Prostate gland (tissue), 2 donors: ENCODE results near the gene MEF2B. TPM values are rescaled to one million over a fixed set of nuclear protein-coding genes. Genes with fewer than 3 reads are reported as not detected.

Experiments used
- DNase-seq: peaks from one replicate; pipeline ENCODE4 v3.0.0-alpha.2; 2019; ENCODE audit warnings: low spot score
- H3K27ac ChIP-seq, 2 donors: fragments of 200-600 bp; sonication (generic); 2 replicates each; pipeline ENCODE4 v1.5.1; 2017 to 2019
- H3K27me3 ChIP-seq: fragments of 200-600 bp; sonication (generic); replicated peaks from 2 replicates; pipeline ENCODE4 v1.5.1; 2019; ENCODE audit not compliant: insufficient read depth
- H3K36me3 ChIP-seq, 2 donors: fragments of 200-600 bp; sonication (generic); 1 replicate in 1 of 2; 2 replicates in 1 of 2; pipeline versions ENCODE4 v1.5.1 to v1.8.1; 2017 to 2019
- H3K4me1 ChIP-seq: fragments of 200-600 bp; sonication (generic); replicated peaks from 2 replicates; pipeline ENCODE4 v1.5.1; 2019
- H3K4me3 ChIP-seq, 2 donors: fragments of 200-600 bp; sonication (generic); 2 replicates each; pipeline ENCODE4 v1.5.1; 2017 to 2019
- H3K9me3 ChIP-seq: fragments of 200-600 bp; sonication (generic); 2 replicates; pipeline ENCODE4 v1.5.1; 2017
- CTCF ChIP-seq, 4 experiments: fragments of 200-600 bp in 2 of 4; fragments of 450-650 bp in 2 of 4; sonication (generic) in 2 of 4; IDR thresholded peaks; 1 replicate in 3 of 4; 2 replicates in 1 of 4; pipeline ENCODE4 v1.5.1; 2016 to 2019; ENCODE audit warnings: antibody characterized with exemption in 4 of 4, mild to moderate bottlenecking in 2 of 4, moderate library complexity in 2 of 4
- POLR2A ChIP-seq: fragments of 450-650 bp; IDR thresholded peaks from one replicate; pipeline ENCODE4 v1.6.1; 2016; ENCODE audit warnings: antibody characterized with exemption, mild to moderate bottlenecking
- POLR2AphosphoS5 ChIP-seq: sonication (generic); formaldehyde crosslinking; IDR thresholded peaks from one replicate; pipeline ENCODE4 v1.6.1; 2017; ENCODE audit warnings: antibody characterized with exemption
- WGBS: methylation state at CpG from one replicate; pipeline ENCODE4 v1.1.5; 2018; 5-methylcytosine and 5-hydroxymethylcytosine counted together
- intact Hi-C: fragments of 100-400 bp; cut with DNase I; formaldehyde crosslinking; loops from one replicate; pipeline ENCODE4 v1.14.2; 2022
- total RNA-seq, 2 donors: library from RNA; depleted of rRNA; stranded (reverse); fragments of >200 nt; gene quantifications; one replicate each; pipeline ENCODE4 v1.1.0, GENCODE V29; 2016

MEF2B gene
- total RNA-seq, 2 donors from 2014 or later = not detected

DNA sequence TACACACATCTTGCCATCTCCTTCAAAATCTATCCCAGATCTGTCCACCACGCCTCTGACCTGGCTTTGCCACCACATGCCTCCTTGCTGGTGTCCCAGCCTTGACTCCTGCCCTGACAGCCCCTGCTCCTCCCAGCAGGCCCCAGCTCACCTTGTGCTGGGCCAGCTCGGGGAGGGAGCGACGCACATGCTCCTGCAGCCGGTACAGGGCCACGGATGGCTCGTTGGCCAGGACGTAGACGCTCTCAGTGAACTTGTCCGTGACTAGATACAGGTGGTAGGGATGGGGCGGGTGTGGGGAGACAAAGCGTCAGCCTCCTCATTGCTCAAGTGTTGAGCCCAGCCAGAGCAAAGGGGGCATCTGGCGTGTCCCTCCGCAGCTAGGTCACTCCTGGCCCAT is 16.7 kb upstream of the MEF2B start:
- H3K36me3 ChIP-seq = peaks cover 3 to 5% of the 10 kb centered on the region in 2 donors

DNA sequence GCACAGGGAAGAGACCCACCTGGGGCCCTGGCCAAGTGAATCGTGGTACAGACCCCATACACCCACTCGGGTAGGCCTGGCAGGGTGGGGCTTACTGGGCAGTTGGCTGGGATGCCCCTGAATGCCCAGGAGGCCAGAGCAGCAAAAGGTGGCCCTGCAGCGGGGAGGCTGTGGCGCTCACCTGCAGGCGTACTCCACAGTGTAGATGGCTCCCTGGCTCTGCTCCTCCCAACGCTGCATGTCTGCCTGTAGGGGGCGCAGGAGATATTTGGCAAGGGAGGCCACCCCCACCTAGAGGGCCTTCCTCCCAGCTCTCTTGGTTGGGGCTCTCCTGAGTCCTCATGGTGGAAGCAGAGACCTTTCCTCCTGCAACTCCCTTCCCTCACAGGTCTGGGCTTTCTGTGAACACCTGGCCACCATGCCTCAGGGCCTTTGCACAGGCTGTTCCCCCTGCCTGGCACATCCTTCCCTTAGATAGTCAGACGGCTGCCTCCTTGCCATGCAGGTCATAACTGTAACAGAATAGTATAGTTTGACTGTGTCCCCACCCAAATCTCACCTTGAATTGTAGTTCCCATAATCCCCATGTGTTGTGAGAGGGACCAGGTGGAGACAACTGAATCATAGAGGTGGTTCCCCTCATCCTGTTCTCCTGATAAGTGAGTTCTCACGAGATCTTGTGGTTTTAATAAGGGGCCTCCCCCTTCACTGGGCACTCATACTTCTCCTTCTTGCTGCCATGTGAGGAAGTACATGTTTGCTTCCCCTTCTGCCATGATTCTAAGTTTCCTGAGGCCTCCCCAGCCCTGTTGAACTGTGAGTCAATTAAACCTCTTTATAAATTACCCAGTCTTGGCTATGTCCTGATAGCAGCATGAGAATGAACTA is 16.0 kb upstream of the MEF2B start:
- peaks cover 4% of the 10 kb centered on the region for H3K4me1 ChIP-seq
- H3K36me3 ChIP-seq = peaks cover 3 to 8% of the 10 kb centered on the region in 2 donors
- WGBS = 59% methylated on average over 9 of the region's 9 CpGs
- intact Hi-C loops = no loop called here
- no peaks in the 10 kb centered on the region for H3K27me3 ChIP-seq
- H3K9me3 ChIP-seq = no peaks in the 10 kb centered on the region
- TF ChIP-seq CTCF (IDR thresholded peaks at IDR 0.05) (peak in 3 of 4 experiments; percentile 23 to 37 (median 28)), POLR2A (no peak)
- no peak overlapping the region for H3K4me3 ChIP-seq
- H3K27ac ChIP-seq = no peak overlapping the region
- DNase-seq = no peak

More for the DNA sequence above, 16.7 kb upstream of the MEF2B start:
- H3K27ac ChIP-seq = no peak overlapping the region
- peaks cover 4% of the 10 kb centered on the region for H3K4me1 ChIP-seq
- 93% methylated on average over 14 of the region's 14 CpGs for WGBS
- intact Hi-C loops = no loop called here
- H3K27me3 ChIP-seq = no peaks in the 10 kb centered on the region
- H3K9me3 ChIP-seq = no peaks in the 10 kb centered on the region
- no peak for TF ChIP-seq CTCF (IDR thresholded peaks at IDR 0.05)
- TF ChIP-seq POLR2A = no peak
- TF ChIP-seq POLR2AphosphoS5 = no peak
- H3K4me3 ChIP-seq = no peak overlapping the region
- DNase-seq = no peak

DNA sequence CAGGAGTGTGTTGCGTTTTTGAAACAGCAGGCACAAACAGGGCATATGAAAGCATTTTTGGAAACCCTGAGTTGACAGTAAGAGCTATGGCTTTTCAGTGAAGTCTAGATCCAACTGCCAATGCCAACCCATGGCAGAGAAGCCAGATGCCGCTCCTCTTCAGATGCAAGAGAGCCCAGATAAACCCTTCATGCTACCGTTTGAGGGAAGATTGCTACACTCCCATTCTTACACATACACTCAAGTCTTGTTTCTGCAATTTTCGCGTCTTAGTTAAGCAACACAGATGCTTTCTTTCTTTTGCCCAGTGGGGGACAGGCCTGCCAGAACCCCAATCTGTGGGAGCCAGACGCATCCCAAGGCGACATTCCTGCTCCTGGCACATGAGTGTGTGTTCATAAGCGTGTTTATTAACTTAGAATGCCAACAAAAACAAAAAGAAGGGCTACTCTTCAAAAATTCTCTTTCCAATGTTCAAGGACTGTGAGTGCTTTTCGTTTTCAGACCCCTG is 11.5 kb upstream of the MEF2B start:
- no peaks in the 10 kb centered on the region for H3K4me1 ChIP-seq
- intact Hi-C loops = no loop called here
- H3K4me3 ChIP-seq = no peak overlapping the region
- 89% methylated on average over 9 of the region's 9 CpGs for WGBS
- DNase-seq = no peak
- H3K27ac ChIP-seq = no peak overlapping the region
- H3K9me3 ChIP-seq = no peaks in the 10 kb centered on the region
- H3K27me3 ChIP-seq = no peaks in the 10 kb centered on the region
- TF ChIP-seq POLR2AphosphoS5 (no peak), POLR2A (no peak), CTCF (IDR thresholded peaks at IDR 0.05) (no peak)
- H3K36me3 ChIP-seq = peaks cover 3 to 8% of the 10 kb centered on the region in 2 donors

- Histone ChIP-seq H3K36me3 (peaks cover 3 to 8% of the 10 kb centered on the region in 2 donors), H3K4me1 (no peaks in the 10 kb centered on the region), H3K4me3 (no peak overlapping the region)
These were observed 9.7 kb upstream of the MEF2B start for GRCh38 chr19:19179548-19180441.

More at GRCh38 chr19:19179548-19180441, 9.7 kb upstream of the MEF2B start:
- TF ChIP-seq CTCF (IDR thresholded peaks at IDR 0.05) (no peak), POLR2AphosphoS5 (no peak), POLR2A (no peak)
- 94% methylated on average over 16 of the region's 17 CpGs for WGBS
- DNase-seq = no peak
- intact Hi-C loops = no loop called here
- H3K27me3 ChIP-seq = no peaks in the 10 kb centered on the region
- no peaks in the 10 kb centered on the region for H3K9me3 ChIP-seq
- H3K27ac ChIP-seq = no peak overlapping the region
